Endothelial cell of umbilical vein (primary cell): Measurements from ENCODE around the gene RNF113B. TPM values are rescaled to one million over a fixed set of nuclear protein-coding genes. Genes with fewer than 3 reads are reported as not detected.

Experiments
- BruUV-seq: library from RNA; stranded (reverse); fragments of 400-500 nt; replicated peaks from 2 replicates; lab custom pipeline; 2021; lab: Mats Ljungman, UMichigan
- CTCF ChIA-PET: fragments of 300-600, 350-600 bp; sonication (Branson Sonifier 250); formaldehyde crosslinking; loops from one replicate; lab custom pipeline; 2021; ENCODE audit warnings: antibody characterized with exemption, inconsistent platforms; lab: Charles Lee
- POLR2A ChIA-PET: fragments of 300-600, 350-600 bp; sonication (Branson Sonifier 250); formaldehyde crosslinking; loops from one replicate; lab custom pipeline; 2021; ENCODE audit warnings: antibody characterized with exemption, inconsistent platforms; lab: Charles Lee
- DNase-seq: peaks from one replicate; pipeline ENCODE4 v3.0.0-alpha.2; 2011; ENCODE audit warnings: low read depth, low spot score
- FAIRE-seq: peaks from 2 replicates; lab custom pipeline; 2011; peaks lifted over from hg19 to GRCh38; lab: Jason Lieb, UNC
- H2AFZ ChIP-seq: 2 replicates; pipeline ENCODE4 v1.6.0; 2012; ENCODE audit warnings: low read depth, low read length, control low read depth, inconsistent platforms
- H3K27ac ChIP-seq: 2 replicates; pipeline ENCODE4 v1.5.1; 2011; ENCODE audit warnings: low read depth, mild to moderate bottlenecking, control low read depth, low read length, moderate library complexity; ENCODE audit not compliant: insufficient read depth
- H3K27me3 ChIP-seq, 2 experiments: 2 replicates each; pipeline versions ENCODE4 v1.6.0 to v1.6.1; 2011; ENCODE audit warnings: low read length in 2 of 2, mixed read lengths in 1 of 2; ENCODE audit not compliant: control insufficient read depth in 2 of 2, insufficient read depth in 2 of 2
- H3K36me3 ChIP-seq, 2 experiments: 2 replicates in 1 of 2; 3 replicates in 1 of 2; pipeline ENCODE4 v1.5.1; 2011; ENCODE audit warnings: low read length in 2 of 2, mild to moderate bottlenecking in 1 of 2, moderate library complexity in 1 of 2; ENCODE audit not compliant: control insufficient read depth in 2 of 2, insufficient read depth in 2 of 2; ENCODE audit errors: extremely low read depth in 1 of 2
- H3K4me1 ChIP-seq: 3 replicates; pipeline ENCODE4 v1.5.1; 2011; ENCODE audit warnings: mild to moderate bottlenecking, low read length; ENCODE audit not compliant: control insufficient read depth, insufficient read depth; ENCODE audit errors: extremely low read depth
- H3K4me2 ChIP-seq: 2 replicates; pipeline ENCODE4 v1.6.1; 2011; ENCODE audit warnings: low read length, control low read depth, mixed read lengths; ENCODE audit not compliant: insufficient read depth
- H3K4me3 ChIP-seq, 3 experiments: fragments of 200-600 bp in 1 of 3; sonication (generic), shearing (Covaris generic) in 1 of 3; replicated peaks in 1 of 3; 2 replicates each; pipeline ENCODE4 v1.5.1; 2011 to 2016; ENCODE audit warnings: control low read depth in 3 of 3, low read length in 3 of 3, mild to moderate bottlenecking in 2 of 3, inconsistent platforms in 1 of 3, low read depth in 1 of 3, moderate library complexity in 1 of 3; ENCODE audit not compliant: insufficient read depth in 1 of 3
- H3K79me2 ChIP-seq: 2 replicates; pipeline ENCODE4 v1.6.0; 2012; ENCODE audit warnings: low read length, inconsistent platforms; ENCODE audit not compliant: control insufficient read depth, insufficient read depth
- H3K9ac ChIP-seq: replicated peaks from 2 replicates; pipeline ENCODE3; 2011; ENCODE audit warnings: low read length, control low read depth; ENCODE audit not compliant: insufficient read depth; ENCODE audit errors: extremely low read depth
- H3K9me1 ChIP-seq: replicated peaks from 3 replicates; pipeline ENCODE4 v1.6.0; 2011; ENCODE audit warnings: mild to moderate bottlenecking, low read length; ENCODE audit not compliant: control insufficient read depth, insufficient read depth; ENCODE audit errors: extremely low read depth
- H3K9me3 ChIP-seq: replicated peaks from 2 replicates; pipeline ENCODE4 v1.5.1; 2012; ENCODE audit warnings: low read length, inconsistent platforms; ENCODE audit not compliant: control insufficient read depth, insufficient read depth
- H4K20me1 ChIP-seq: replicated peaks from 2 replicates; pipeline ENCODE3; 2011; ENCODE audit warnings: mild to moderate bottlenecking, low read length; ENCODE audit not compliant: control insufficient read depth, insufficient read depth; ENCODE audit errors: extremely low read depth
- CTCF ChIP-seq, 2 donors: IDR thresholded peaks; 1 replicate in 1 of 2; 2 replicates in 1 of 2; pipeline ENCODE4 v1.5.1; 2011; ENCODE audit warnings: low read length in 2 of 2, mild to moderate bottlenecking in 2 of 2, moderate library complexity in 2 of 2, control low read depth in 1 of 2, inconsistent platforms in 1 of 2, low read depth in 1 of 2; ENCODE audit not compliant: insufficient read depth in 1 of 2; ENCODE audit errors: extremely low read depth in 1 of 2
- EZH2 ChIP-seq: IDR thresholded peaks from 2 replicates; pipeline ENCODE4 v1.6.1; 2012; ENCODE audit warnings: borderline replicate concordance, low read depth, mild to moderate bottlenecking, moderate library complexity, low read length, inconsistent platforms; ENCODE audit not compliant: severe bottlenecking
- GATA2 ChIP-seq: IDR thresholded peaks from 2 replicates; pipeline ENCODE4 v1.7.0; 2011; ENCODE audit warnings: low read depth, mild to moderate bottlenecking, moderate library complexity, mixed read lengths, low read length; ENCODE audit not compliant: insufficient read length, insufficient read depth
- JUN ChIP-seq: IDR thresholded peaks from 2 replicates; pipeline ENCODE4 v1.6.1; 2011; ENCODE audit warnings: borderline replicate concordance, low read depth; ENCODE audit not compliant: insufficient read length, insufficient read depth
- MAX ChIP-seq: IDR thresholded peaks from 2 replicates; pipeline ENCODE4 v1.6.1; 2011; ENCODE audit not compliant: insufficient read depth, insufficient read length
- MYC ChIP-seq: IDR thresholded peaks from one replicate; pipeline ENCODE4 v1.6.1; 2011; ENCODE audit warnings: mild to moderate bottlenecking, low read depth, low read length
- POLR2A ChIP-seq: IDR thresholded peaks from 2 replicates; pipeline ENCODE4 v1.6.1; 2012; ENCODE audit warnings: low read depth, mild to moderate bottlenecking, control low read depth, low read length
- POLR2AphosphoS5 ChIP-seq: IDR thresholded peaks from 2 replicates; pipeline ENCODE4 v1.6.1; 2012; ENCODE audit warnings: low read depth, mild to moderate bottlenecking, control low read depth, low read length, moderate library complexity; ENCODE audit not compliant: insufficient read depth
- dilution Hi-C: fragments of 300-500 bp; cut with MboI; formaldehyde crosslinking; loops from one replicate; pipeline ENCODE4 v1.15.0; 2019; ENCODE audit warnings: low sequenced_read_pairs; ENCODE audit not compliant: extremely low pct_ligation_motif_present
- intact Hi-C: fragments of 100-400 bp; cut with micrococcal nuclease; formaldehyde crosslinking; loops from one replicate; pipeline ENCODE4 v1.10.0; 2022
- microRNA-seq: library from miRNA; unstranded; fragments of <30 nt; microRNA quantifications from one replicate; pipeline ENCODE4 v1.2.0, GENCODE V29; 2021; ENCODE audit warnings: borderline number of aligned reads, borderline replicate concordance
- polyA plus RNA-seq, 4 experiments: library from polyadenylated mRNA; depleted of rRNA in 3 of 4; stranded (reverse) in 3 of 4; unstranded in 1 of 4; fragments of >200 nt; gene quantifications; 2 replicates each; pipeline versions ENCODE4 v1.2.1 to v1.2.3, GENCODE V29; 2011 to 2012; ENCODE audit warnings: missing spikeins in 1 of 4
- small RNA-seq: library from RNA; depleted of rRNA; stranded (forward); fragments of <200 nt; gene quantifications from one replicate; pipeline ENCODE3, GENCODE V24; 2012; ENCODE audit warnings: low replicate concordance, low read depth; ENCODE audit not compliant: insufficient read depth, insufficient read length
- total RNA-seq: library from RNA; stranded (reverse); gene quantifications from 2 replicates; pipeline ENCODE4 v1.2.3, GENCODE V29; 2021

RNF113B gene
- total and polyA plus RNA-seq, 2 donors (not counting 3 experiments of a cell fraction or from before 2014, with no cell fraction given): not detected

- Histone ChIP-seq H4K20me1 (no peaks in the 10 kb centered on the region), H3K9me3 (no peaks in the 10 kb centered on the region), H3K79me2 (no peaks in the 10 kb centered on the region), H3K27me3 (peaks cover 0 to 9% of the 10 kb centered on the region in 2 experiments), H3K27ac (no peak overlapping the region), H3K9ac (no peak overlapping the region), H2AFZ (no peak overlapping the region), H3K4me1 (no peaks in the 10 kb centered on the region), H3K36me3 (no peaks in the 10 kb centered on the region), H3K9me1 (no peaks in the 10 kb centered on the region), H3K4me2 (no peak overlapping the region), H3K4me3 (no peak overlapping the region)
- FAIRE-seq (no peak), DNase-seq (no peak)
- BruUV-seq: no TSS peak
- dilution Hi-C loops: no loop called here
- intact Hi-C loops: no loop called here
- ChIA-PET CTCF (no interaction called here), POLR2A (no interaction called here)
- TF ChIP-seq JUN (no peak), POLR2A (no peak), POLR2AphosphoS5 (no peak), EZH2 (no peak), MYC (no peak), GATA2 (no peak), CTCF (IDR thresholded peaks at IDR 0.05; ENCODE audit: extremely low read depth in 1 of 2, insufficient read depth in 1 of 2, low read depth in 1 of 2, low read length in 2 of 2) (no peak), MAX (no peak)
These were observed 47.9 kb downstream of the RNF113B start for GRCh38 chr13:98129059-98129746.

Small RNAs within 50 kb of the gene (microRNA-seq; reads per million reads assigned to microRNA genes)
- gene MIR3170: not detected

Small RNAs within 50 kb of the gene (small RNA-seq; reads per million reads assigned to genes)
- not detected for gene MIR3170

Other genes with a start within 250 kb of the RNF113B start
- gene IPO5, start 223.6 kb downstream of the RNF113B start, total RNA-seq: 159 and 183 TPM in 2 replicates
- gene IPO5, start 223.6 kb downstream of the RNF113B start, polyA plus RNA-seq: 39.9 and 50.4 TPM in 2 replicates
- gene FARP1, start 34.2 kb downstream of the RNF113B start, total RNA-seq: 73.5 and 77.7 TPM in 2 replicates
- 15.2 and 19.0 TPM in 2 replicates for gene FARP1, start 34.2 kb downstream of the RNF113B start, polyA plus RNA-seq